ENCODE data around the gene ZNF263.

GRCh38 chr16:3285131-3285530, 1.8 kb downstream of the ZNF263 start:
- no peak for TF ChIP-seq CTCF (IDR thresholded peaks at IDR 0.05; ENCODE audit: low read depth, low read length)
- TF ChIP-seq MAX (IDR thresholded peaks at IDR 0.05; ENCODE audit: low read depth, low read length), result no peak
- TF ChIP-seq POLR2A (IDR thresholded peaks at IDR 0.05; ENCODE audit: extremely low read depth, insufficient read length), result no peak
- no peak for TF ChIP-seq MYC (IDR thresholded peaks at IDR 0.05; ENCODE audit: low read depth, low read length)
